Measurements from ENCODE around the gene WIPF2.

Gene WIPF2

DNA sequence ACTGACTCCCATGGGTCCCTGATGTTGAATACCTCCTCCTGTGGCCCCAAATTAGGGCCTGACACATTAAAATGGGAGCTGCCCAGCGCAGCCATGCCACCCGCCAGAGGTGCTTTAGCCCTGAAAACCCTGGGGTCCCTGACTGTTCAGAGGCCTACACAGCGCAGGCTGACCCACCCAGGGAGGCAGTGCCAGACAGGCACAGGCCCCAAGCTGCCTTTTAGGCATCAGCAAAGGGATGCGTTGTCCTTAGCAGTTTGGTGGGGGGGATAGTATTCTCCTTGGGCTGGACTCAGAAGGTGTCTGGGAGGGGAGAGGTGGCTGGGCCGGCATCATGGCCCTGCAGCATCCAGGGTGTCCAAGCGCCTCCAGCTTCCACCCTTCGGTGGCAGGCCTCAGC, 40.4 kb upstream of the WIPF2 start:
- TF ChIP-seq, protein P1, sequence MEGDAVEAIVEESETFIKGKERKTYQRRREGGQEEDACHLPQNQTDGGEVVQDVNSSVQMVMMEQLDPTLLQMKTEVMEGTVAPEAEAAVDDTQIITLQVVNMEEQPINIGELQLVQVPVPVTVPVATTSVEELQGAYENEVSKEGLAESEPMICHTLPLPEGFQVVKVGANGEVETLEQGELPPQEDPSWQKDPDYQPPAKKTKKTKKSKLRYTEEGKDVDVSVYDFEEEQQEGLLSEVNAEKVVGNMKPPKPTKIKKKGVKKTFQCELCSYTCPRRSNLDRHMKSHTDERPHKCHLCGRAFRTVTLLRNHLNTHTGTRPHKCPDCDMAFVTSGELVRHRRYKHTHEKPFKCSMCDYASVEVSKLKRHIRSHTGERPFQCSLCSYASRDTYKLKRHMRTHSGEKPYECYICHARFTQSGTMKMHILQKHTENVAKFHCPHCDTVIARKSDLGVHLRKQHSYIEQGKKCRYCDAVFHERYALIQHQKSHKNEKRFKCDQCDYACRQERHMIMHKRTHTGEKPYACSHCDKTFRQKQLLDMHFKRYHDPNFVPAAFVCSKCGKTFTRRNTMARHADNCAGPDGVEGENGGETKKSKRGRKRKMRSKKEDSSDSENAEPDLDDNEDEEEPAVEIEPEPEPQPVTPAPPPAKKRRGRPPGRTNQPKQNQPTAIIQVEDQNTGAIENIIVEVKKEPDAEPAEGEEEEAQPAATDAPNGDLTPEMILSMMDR (IDR thresholded peaks at IDR 0.05; ENCODE audit: low read depth, low read length, missing control alignments), result no peak
- in situ Hi-C loops (cut with HindIII; ENCODE audit: low pct_ligation_motif_present, low sequenced_read_pairs), result loop anchor here (25.0 kb wide), 1 partner anchor 109 kb away; the partner anchor contains the start of gene CDC6
- Histone ChIP-seq H3K27ac (no peak overlapping the region), H3K4me3 (ENCODE audit: low read depth, low read length) (no peak overlapping the region), H3K27me3 (replicated peaks) (no peaks in the 10 kb centered on the region), H3K36me3 (replicated peaks) (peaks cover 3% of the 10 kb centered on the region)
- no peak for DNase-seq

DNA sequence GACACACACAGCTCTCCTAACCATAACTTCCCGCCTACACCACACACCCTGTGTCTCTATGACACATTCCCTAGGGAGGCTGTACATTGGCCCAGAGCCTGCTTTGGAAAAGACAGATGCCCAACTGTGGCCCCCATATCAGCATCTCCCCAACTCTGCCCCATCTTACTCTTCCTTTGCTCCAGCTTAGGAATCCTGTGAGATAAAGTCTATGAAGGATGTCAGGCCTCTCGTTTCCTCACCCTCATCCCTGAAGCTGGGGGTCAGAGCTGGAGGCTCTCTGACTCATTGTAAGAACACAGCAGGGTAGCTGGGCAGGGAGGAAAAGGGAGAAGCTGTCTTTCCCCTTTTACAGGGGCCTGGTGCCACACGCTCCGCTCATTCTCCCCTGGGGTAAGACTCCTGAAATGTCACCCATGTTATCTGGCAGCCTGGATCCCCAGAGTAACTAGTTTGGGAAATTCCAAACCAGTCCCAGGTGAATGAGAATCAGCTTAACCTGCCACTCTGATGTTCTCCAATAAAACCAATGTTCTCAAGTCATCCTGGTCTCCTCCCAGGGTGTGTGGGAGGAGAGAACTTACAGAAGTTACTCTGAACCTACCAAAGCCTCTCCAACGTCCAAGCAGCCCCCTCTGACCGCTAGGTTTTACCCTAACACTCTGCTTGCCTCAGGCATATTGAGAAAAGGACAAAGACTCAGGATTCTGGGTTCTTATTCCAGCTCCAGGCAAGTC, 39.0 kb upstream of the WIPF2 start:
- H3K27ac ChIP-seq, result peak overlapping the region; percentile 20
- no peaks in the 10 kb centered on the region for H3K27me3 ChIP-seq (replicated peaks)
- H3K4me3 ChIP-seq (ENCODE audit: low read depth, low read length), result no peak overlapping the region
- peaks cover 3% of the 10 kb centered on the region for H3K36me3 ChIP-seq (replicated peaks)
- DNase-seq, result peak; percentile 63
- in situ Hi-C loops (cut with HindIII; ENCODE audit: low pct_ligation_motif_present, low sequenced_read_pairs), result loop anchor here (25.0 kb wide), 1 partner anchor 107 kb away; the partner anchor contains the start of gene CDC6
- TF ChIP-seq, protein P1 (IDR thresholded peaks at IDR 0.05; ENCODE audit: low read depth, low read length, missing control alignments), result no peak

DNA sequence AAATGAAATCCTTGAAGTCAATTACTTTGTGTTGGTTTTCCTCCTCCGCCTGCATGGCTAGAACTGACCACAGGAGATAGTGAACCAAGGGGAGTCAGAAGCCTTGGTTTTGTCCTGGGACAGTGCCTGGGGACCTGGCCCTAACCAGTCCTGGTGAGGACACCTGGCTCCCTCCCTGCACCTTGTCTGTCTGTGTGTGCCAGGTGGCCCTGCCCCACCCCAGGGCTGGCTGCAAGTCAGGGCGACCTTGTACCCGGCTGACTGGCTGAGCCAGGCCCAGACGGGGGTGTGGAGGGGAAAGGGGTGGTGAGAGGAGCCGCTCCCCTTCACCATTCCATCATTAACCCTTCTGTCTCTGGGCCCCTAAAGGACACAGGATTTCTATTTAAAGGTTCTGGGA, 38.4 kb upstream of the WIPF2 start:
- Histone ChIP-seq H3K27ac (no peak overlapping the region), H3K4me3 (ENCODE audit: low read depth, low read length) (no peak overlapping the region), H3K36me3 (replicated peaks) (peaks cover 3% of the 10 kb centered on the region), H3K27me3 (replicated peaks) (no peaks in the 10 kb centered on the region)
- TF ChIP-seq, protein P1 (IDR thresholded peaks at IDR 0.05; ENCODE audit: low read depth, low read length, missing control alignments), result no peak
- in situ Hi-C loops (cut with HindIII; ENCODE audit: low pct_ligation_motif_present, low sequenced_read_pairs), result loop anchor here (25.0 kb wide), 1 partner anchor 107 kb away; the partner anchor contains the start of gene CDC6
- no peak for DNase-seq

DNA sequence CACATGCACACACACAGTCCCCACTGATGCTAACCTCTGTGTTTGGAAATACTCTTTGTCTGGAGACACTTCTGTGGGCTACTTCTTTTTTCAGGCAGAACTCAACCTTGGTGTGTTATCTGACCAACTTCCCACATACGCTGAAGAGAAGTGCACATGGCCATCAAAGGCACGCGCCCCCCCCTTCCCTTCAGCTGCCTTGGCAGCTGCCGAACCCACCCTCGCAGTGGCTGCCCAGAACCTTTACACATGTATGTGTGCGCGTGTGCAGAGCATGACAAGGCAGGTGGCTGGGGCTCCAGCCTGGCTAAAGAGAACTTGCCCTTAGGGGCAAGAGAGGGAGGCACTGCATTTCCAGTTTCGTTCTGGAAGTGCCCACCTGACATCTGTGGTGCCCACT, 37.9 kb upstream of the WIPF2 start:
- TF ChIP-seq, protein P1 (IDR thresholded peaks at IDR 0.05; ENCODE audit: low read depth, low read length, missing control alignments), result no peak
- DNase-seq, result no peak
- Histone ChIP-seq H3K36me3 (replicated peaks) (peaks cover 3% of the 10 kb centered on the region), H3K4me3 (ENCODE audit: low read depth, low read length) (no peak overlapping the region), H3K27me3 (replicated peaks) (no peaks in the 10 kb centered on the region), H3K27ac (no peak overlapping the region)
- in situ Hi-C loops (cut with HindIII; ENCODE audit: low pct_ligation_motif_present, low sequenced_read_pairs), result loop anchor here (25.0 kb wide), 1 partner anchor 106 kb away; the partner anchor contains the start of gene CDC6

DNA sequence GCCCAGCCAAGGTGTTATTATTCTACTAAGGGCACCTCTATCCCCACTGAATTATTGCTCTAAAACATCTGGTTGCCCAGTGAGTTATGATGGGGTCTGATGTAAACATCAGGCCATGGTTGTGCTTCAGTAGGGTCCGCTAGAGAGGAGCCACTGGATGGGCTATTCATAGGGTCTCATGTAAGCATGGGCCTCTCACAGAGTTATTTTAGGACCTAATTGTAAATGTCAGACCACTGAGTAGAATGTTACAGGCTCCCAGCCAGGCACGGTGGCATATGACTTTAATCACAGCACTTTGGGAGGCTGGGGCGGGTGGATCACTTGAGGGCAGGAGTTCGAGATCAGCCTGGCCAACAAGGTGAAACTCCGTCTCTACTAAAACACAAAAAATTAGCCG, 36.5 kb upstream of the WIPF2 start:
- no peaks in the 10 kb centered on the region for H3K27me3 ChIP-seq (replicated peaks)
- TF ChIP-seq, protein P1 (IDR thresholded peaks at IDR 0.05; ENCODE audit: low read depth, low read length, missing control alignments), result no peak
- no peaks in the 10 kb centered on the region for H3K36me3 ChIP-seq (replicated peaks)
- no peak for DNase-seq
- in situ Hi-C loops (cut with HindIII; ENCODE audit: low pct_ligation_motif_present, low sequenced_read_pairs), result loop anchor here (25.0 kb wide), 1 partner anchor 105 kb away; the partner anchor contains the start of gene CDC6
- no peak overlapping the region for H3K27ac ChIP-seq
- H3K4me3 ChIP-seq (ENCODE audit: low read depth, low read length), result no peak overlapping the region
